ELR (cell line): ENCODE measurements around the gene PNLIPRP2.

Experiments
- DNase-seq: peaks from one replicate; pipeline ENCODE4 v3.0.0-alpha.2; 2015; ENCODE audit warnings: low read depth

Gene PNLIPRP2

GRCh38 chr10:116683821-116684220, 63.1 kb downstream of the PNLIPRP2 start:
- DNase-seq, result no peak

- DNase-seq, result no peak
These were observed 64.0 kb downstream of the PNLIPRP2 start for GRCh38 chr10:116684781-116685180.

GRCh38 chr10:116685807-116686206, 65.1 kb downstream of the PNLIPRP2 start:
- DNase-seq, result no peak

GRCh38 chr10:116686632-116687031, 65.9 kb downstream of the PNLIPRP2 start:
- no peak for DNase-seq

DNA sequence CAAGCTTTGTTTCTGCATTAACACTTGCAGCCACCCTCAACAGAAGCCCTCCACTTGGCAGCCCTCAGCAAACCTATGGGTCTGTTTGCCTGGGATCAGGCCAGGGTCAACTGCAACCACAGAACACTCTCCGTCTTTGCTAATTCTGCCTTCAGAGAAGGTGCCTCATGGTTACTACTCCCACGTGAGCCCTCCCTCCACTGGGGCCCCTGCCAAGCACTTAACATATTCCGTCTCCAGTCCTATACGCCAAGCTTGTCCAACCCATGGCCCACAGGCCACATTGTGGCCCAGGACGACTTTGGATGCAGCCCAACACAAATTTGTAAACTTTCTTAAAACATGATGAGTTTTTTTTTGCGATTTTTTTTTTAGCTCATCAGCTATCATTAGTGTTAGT, 66.9 kb downstream of the PNLIPRP2 start:
- no peak for DNase-seq

GRCh38 chr10:116688241-116688711, 67.5 kb downstream of the PNLIPRP2 start:
- peak; percentile 69 for DNase-seq

DNA sequence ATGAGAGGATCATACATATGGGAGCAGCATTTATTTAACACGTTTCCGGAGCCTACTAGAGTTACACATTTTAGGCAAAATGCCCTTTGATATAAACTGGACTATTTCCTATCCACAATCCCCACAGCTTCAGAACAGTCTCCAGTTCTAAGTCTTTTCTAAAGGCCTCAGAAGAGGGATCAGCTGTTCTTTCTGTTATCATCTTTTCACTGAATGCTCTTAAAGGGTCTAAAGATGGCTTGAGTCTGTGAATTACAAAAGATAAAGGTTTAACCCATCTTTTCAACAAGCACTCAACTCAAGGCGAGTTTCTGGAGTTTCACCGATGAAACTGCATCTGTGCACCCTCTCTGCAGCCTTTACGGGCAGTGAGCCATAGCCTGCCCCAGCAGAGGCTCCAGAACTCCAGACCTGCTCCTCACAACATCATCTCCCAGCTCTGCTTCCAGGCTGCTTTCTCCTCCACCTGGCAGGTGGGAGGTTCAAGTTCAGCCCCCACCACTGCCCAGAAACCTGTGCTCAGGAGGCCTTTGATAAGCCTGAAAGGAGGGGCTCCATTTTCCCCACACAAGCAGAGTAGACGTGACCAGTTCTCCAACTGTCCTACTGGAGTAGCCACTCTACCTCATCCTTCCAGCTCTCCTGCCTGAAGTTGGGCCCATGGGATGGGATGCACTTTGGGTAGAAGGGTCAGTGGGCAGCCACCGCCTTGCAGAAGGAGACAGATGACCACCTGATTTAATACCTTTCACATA, 68.2 kb downstream of the PNLIPRP2 start:
- DNase-seq, result no peak

DNA sequence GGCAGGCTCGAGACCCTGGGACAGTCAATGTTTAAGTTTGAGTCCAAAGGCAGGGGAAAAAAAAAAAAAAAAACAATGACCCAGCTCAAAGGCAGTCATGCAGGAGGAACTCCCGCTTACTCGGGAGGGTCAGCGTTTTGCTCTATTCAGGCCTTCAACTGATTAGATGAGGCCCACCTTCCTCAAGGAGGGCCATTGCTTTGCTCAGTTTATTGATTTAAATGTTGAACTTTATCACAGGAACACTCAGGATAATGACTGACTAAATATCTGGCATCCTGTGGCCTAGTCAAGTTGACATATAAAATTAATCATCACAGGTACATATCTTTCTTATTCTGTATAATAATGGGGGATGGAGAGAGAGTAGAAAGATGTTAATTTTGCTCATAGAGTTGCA, 69.0 kb downstream of the PNLIPRP2 start:
- DNase-seq, result no peak

GRCh38 chr10:116690356-116691322, 69.9 kb downstream of the PNLIPRP2 start:
- DNase-seq, result no peak

DNA sequence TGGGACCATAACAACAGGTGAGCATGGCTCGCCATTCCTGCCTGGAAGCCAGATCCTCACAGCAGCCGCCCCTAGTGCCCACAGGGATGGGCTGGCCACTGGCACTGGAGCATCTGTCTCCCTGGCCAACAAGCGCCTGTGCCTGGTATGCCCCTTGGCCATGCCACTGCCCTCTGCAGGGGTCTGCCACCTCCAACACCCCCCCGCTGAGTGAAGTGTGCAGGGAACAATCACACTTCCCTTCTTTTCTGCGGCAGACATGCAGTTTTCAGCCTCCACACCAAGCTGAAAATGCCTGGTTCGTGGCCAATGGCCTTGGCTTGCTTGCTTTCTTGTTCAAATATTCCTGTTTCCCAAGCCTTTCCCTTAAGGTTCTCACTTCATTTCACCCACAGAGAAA, 70.9 kb downstream of the PNLIPRP2 start:
- DNase-seq, result no peak

DNA sequence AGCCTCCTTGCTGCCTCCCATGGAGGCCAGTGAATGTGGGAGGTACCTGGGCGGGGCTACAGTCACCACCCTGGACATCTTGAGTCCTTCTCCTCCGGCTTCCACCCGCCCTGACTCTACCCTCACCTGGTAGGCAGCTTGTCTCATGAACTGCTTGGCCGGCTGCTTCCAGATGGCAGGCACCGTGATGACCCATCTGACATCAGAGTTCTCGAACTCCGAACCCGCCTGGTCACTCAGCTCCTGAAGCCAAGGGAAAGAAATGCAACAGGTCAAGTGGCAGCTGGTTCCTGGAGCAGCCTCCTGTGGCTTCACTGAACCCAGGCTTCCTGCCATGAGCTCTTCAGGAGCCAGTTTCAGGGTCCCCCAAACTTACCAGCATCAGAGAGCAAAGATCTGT, 71.5 kb downstream of the PNLIPRP2 start:
- no peak for DNase-seq

GRCh38 chr10:116694243-116694926, 73.6 kb downstream of the PNLIPRP2 start:
- no peak for DNase-seq
